ENCODE measurements around the gene HOXD3. TPM values are rescaled to one million over a fixed set of nuclear protein-coding genes. Genes with fewer than 3 reads are reported as not detected.

The HOXD3 gene
- total and polyA plus RNA-seq, 9 of the 15 experiments (the other 6 are each of a cell fraction or from before 2014, with no cell fraction given), result not detected

DNA sequence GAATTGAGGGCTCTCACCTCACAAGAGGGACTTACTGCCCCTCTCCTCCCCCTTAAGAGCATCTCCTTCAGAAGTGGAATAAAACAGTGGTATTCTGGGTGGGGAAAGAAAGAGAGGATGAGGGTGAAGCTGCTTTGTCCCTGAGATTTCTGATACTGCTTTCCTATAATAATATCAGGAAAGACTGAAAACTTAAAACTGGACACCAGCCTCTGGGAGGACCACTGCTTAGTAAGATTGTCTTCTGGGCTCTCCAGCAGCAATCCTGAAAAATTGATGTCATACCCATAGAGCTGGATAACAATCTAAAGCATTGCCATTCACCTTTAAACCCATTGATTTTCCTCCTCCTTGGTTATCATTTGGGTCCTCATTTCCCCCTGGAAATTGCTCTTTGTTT lies 10.5 kb upstream of the HOXD3 start:
- H3K9me3 ChIP-seq (replicated peaks; ENCODE audit: control insufficient read depth, insufficient read depth, low read depth, low read length), result no peaks in the 10 kb centered on the region
- H3K27me3 ChIP-seq (ENCODE audit: control insufficient read depth in 2 of 2, insufficient read depth in 2 of 2, low read length in 2 of 2), result peaks cover 54 to 57% of the 10 kb centered on the region in 2 experiments
- no peaks in the 10 kb centered on the region for H3K9me1 ChIP-seq (ENCODE audit: control insufficient read depth, insufficient read depth, low read length)
- H4K20me1 ChIP-seq (replicated peaks; ENCODE audit: control insufficient read depth, insufficient read depth, low read length), result no peaks in the 10 kb centered on the region; the same call in 1 of the 2 replicates
- ATAC-seq (no peak), FAIRE-seq (no peak), DNase-seq (ENCODE audit: extremely low read depth in 1 of 4, low spot score in 3 of 4) (no peak)
- H3K4me2 ChIP-seq (ENCODE audit: insufficient read depth, low read length), result no peak overlapping the region
- no peak overlapping the region for H3K4me3 ChIP-seq
- BruUV-seq (replicated peaks), result no TSS peak
- intact Hi-C loops (cut with micrococcal nuclease), result loop anchor here (10.0 kb wide), 2 partner anchors 228 to 1608 kb away; no protein-coding TSS in a partner anchor
- TF ChIP-seq CXXC5 (CRISPR knock-in tag; IDR thresholded peaks at IDR 0.05) (no peak), ZNF174 (CRISPR knock-in tag; IDR thresholded peaks at IDR 0.05) (no peak), ZSCAN29 (IDR thresholded peaks at IDR 0.05) (no peak), ZNF512 (tag; IDR thresholded peaks at IDR 0.05) (no peak)
- CTCF ChIA-PET (ENCODE audit: low intra/inter-chr PET ratio), result no interaction called here
- no peak overlapping the region for H3K27ac ChIP-seq (ENCODE audit: extremely low read depth, low read depth, low read length)
- no peaks in the 10 kb centered on the region for H3K79me2 ChIP-seq (ENCODE audit: control insufficient read depth, insufficient read depth, low read length)
- POLR2A ChIA-PET, result no interaction called here
- no peak overlapping the region for H2AFZ ChIP-seq (ENCODE audit: low read depth, low read length)
- in situ Hi-C loops (cut with MboI), result loop anchor here (25.0 kb wide), 2 partner anchors 666 to 1616 kb away; no protein-coding TSS in a partner anchor
- H3K4me1 ChIP-seq (replicated peaks in 1 of 2; ENCODE audit: control insufficient read depth in 2 of 2, insufficient read depth in 2 of 2, low read length in 2 of 2), result peaks cover 0 to 3% of the 10 kb centered on the region in 2 experiments; a peak in 1 of 5 replicates
- H3K36me3 ChIP-seq (ENCODE audit: control insufficient read depth, insufficient read depth, low read length), result no peaks in the 10 kb centered on the region
- H3K9ac ChIP-seq (ENCODE audit: insufficient read depth in 1 of 2, low read depth in 2 of 2, low read length in 2 of 2), result no peak overlapping the region

Measured in K562 (cell line).